HepG2 (cell line): ENCODE data around the gene ANKRD55. TPM values are rescaled to one million over a fixed set of nuclear protein-coding genes. Genes with fewer than 3 reads are reported as not detected.
A peak's percentile ranks its signal among the peaks of the same experiment; 100 is the strongest.

Experiments
- BHLHE40 ChIP-seq: IDR thresholded peaks from 2 replicates; pipeline ENCODE4 v1.6.1; 2011; ENCODE audit warnings: low read length, improper control_type of control experiment
- CBX1 ChIP-seq: IDR thresholded peaks from one replicate; pipeline ENCODE4 v1.6.1; 2016; ENCODE audit warnings: antibody characterized with exemption, low read depth
- GZF1 ChIP-seq: sonication (generic); formaldehyde crosslinking; IDR thresholded peaks from 2 replicates; pipeline ENCODE4 v1.5.1; 2020; ENCODE audit warnings: mild to moderate bottlenecking, missing genetic modification reagents
- HDAC1 ChIP-seq: sonication (generic); formaldehyde crosslinking; IDR thresholded peaks from 2 replicates; pipeline ENCODE4 v1.5.1; 2020; ENCODE audit warnings: mild to moderate bottlenecking, missing genetic modification reagents
- ISL2 ChIP-seq: sonication (generic); formaldehyde crosslinking; IDR thresholded peaks from 2 replicates; pipeline ENCODE4 v1.5.0; 2020; ENCODE audit warnings: missing genetic modification reagents
- KDM2A ChIP-seq: sonication (generic); formaldehyde crosslinking; IDR thresholded peaks from 2 replicates; pipeline ENCODE4 v1.4.0; 2020; ENCODE audit warnings: low read depth, missing genetic modification reagents, borderline replicate concordance
- MTA3 ChIP-seq: sonication (generic); formaldehyde crosslinking; IDR thresholded peaks from 2 replicates; pipeline ENCODE4 v1.4.0; 2020; ENCODE audit warnings: missing genetic modification reagents
- NKX3-1 ChIP-seq: sonication (generic); formaldehyde crosslinking; IDR thresholded peaks from 2 replicates; pipeline ENCODE4 v1.5.0; 2020; ENCODE audit warnings: missing genetic modification reagents
- PRPF4 ChIP-seq: fragments of 200-400 bp; formaldehyde crosslinking; IDR thresholded peaks from 2 replicates; pipeline ENCODE4 v1.6.1; 2016; ENCODE audit warnings: low read length, low read depth; ENCODE audit not compliant: poor library complexity, severe bottlenecking
- SKI ChIP-seq: fragments of 450-650 bp; IDR thresholded peaks from one replicate; pipeline ENCODE4 v1.6.1; 2018; ENCODE audit warnings: mild to moderate bottlenecking; ENCODE audit not compliant: partially characterized antibody
- TBL1XR1 ChIP-seq: fragments of 150-350 bp; IDR thresholded peaks from 2 replicates; pipeline ENCODE4 v1.6.1; 2014; ENCODE audit warnings: borderline replicate concordance, low read length; ENCODE audit not compliant: partially characterized antibody
- TMF1 ChIP-seq: sonication (generic); formaldehyde crosslinking; IDR thresholded peaks from 2 replicates; pipeline ENCODE4 v1.8.1; 2022; ENCODE audit warnings: low read depth, missing genetic modification reagents
- ZBTB8A ChIP-seq: sonication (generic); formaldehyde crosslinking; IDR thresholded peaks from 2 replicates; pipeline ENCODE4 v1.4.0; 2020; ENCODE audit warnings: mild to moderate bottlenecking, low read depth, missing genetic modification reagents, borderline replicate concordance
- ZFP1 ChIP-seq: IDR thresholded peaks from 2 replicates; pipeline ENCODE4 v1.6.1; 2016
- ZFP62 ChIP-seq: sonication (generic); formaldehyde crosslinking; IDR thresholded peaks from 2 replicates; pipeline ENCODE4 v1.4.0; 2020; ENCODE audit warnings: missing genetic modification reagents
- ZMAT3 ChIP-seq: sonication (generic); formaldehyde crosslinking; conservative IDR thresholded peaks from 2 replicates; pipeline ENCODE4 v1.7.0; 2021; ENCODE audit warnings: missing genetic modification reagents
- ZNF292 ChIP-seq: sonication (generic); formaldehyde crosslinking; IDR thresholded peaks from 2 replicates; pipeline ENCODE4 v1.8.1; 2022; ENCODE audit warnings: mild to moderate bottlenecking, low read depth, missing genetic modification reagents, borderline replicate concordance
- ZNF331 ChIP-seq: sonication (generic); formaldehyde crosslinking; IDR thresholded peaks from 2 replicates; pipeline ENCODE4 v1.4.0; 2020; ENCODE audit warnings: missing genetic modification reagents
- ZNF383 ChIP-seq: sonication (generic); formaldehyde crosslinking; IDR thresholded peaks from 2 replicates; pipeline ENCODE4 v1.4.0; 2020; ENCODE audit warnings: missing genetic modification reagents, mild to moderate bottlenecking, borderline replicate concordance
- ZNF570 ChIP-seq: sonication (generic); formaldehyde crosslinking; IDR thresholded peaks from 2 replicates; pipeline ENCODE4 v1.4.0; 2020; ENCODE audit warnings: mild to moderate bottlenecking, missing genetic modification reagents, borderline replicate concordance
- ZNF746 ChIP-seq: sonication (generic); formaldehyde crosslinking; IDR thresholded peaks from 2 replicates; pipeline ENCODE4 v1.8.0; 2022; ENCODE audit warnings: mild to moderate bottlenecking, missing genetic modification reagents
- ZSCAN31 ChIP-seq: sonication (generic); formaldehyde crosslinking; IDR thresholded peaks from 2 replicates; pipeline ENCODE4 v1.5.0; 2020; ENCODE audit warnings: low read depth, mild to moderate bottlenecking, missing genetic modification reagents
- ZZZ3 ChIP-seq: sonication (generic); formaldehyde crosslinking; IDR thresholded peaks from 2 replicates; pipeline ENCODE4 v1.4.0; 2020; ENCODE audit warnings: missing genetic modification reagents, mild to moderate bottlenecking, borderline replicate concordance
- polyA plus RNA-seq, 8 experiments: library from polyadenylated mRNA; depleted of rRNA in 3 of 8; stranded (reverse) in 7 of 8; unstranded in 1 of 8; fragments of >200 nt; fragmentation: Illumina TruSeq in 4 of 8; extraction: Trizol in 4 of 8; gene quantifications; 2 replicates each; pipeline versions ENCODE4 v1.2.1 to v1.2.3, GENCODE V29; 2011 to 2016; ENCODE audit warnings: low read depth in 4 of 8, missing spikeins in 1 of 8, mixed read lengths in 1 of 8; ENCODE audit not compliant: insufficient read depth in 1 of 8
- total RNA-seq, 5 experiments: library from RNA; depleted of rRNA; stranded (reverse); fragments of >200 nt; fragmentation: Illumina TruSeq; extraction: Trizol; gene quantifications; 2 replicates each; pipeline ENCODE4 v1.2.3, GENCODE V29; 2016; ENCODE audit warnings: low read depth in 1 of 5
- TF ChIP-seq, protein P1 (sequence below): IDR thresholded peaks from 2 replicates; pipeline ENCODE4 v1.6.1; 2016; ENCODE audit warnings: missing compliant biosample characterization, missing genetic modification reagents, borderline replicate concordance
- TF ChIP-seq, protein P2 (sequence below): sonication (generic); formaldehyde crosslinking; IDR thresholded peaks from 2 replicates; pipeline ENCODE4 v1.5.0; 2020; ENCODE audit warnings: missing genetic modification reagents, mild to moderate bottlenecking, borderline replicate concordance
- TF ChIP-seq, protein P3 (sequence below): sonication (generic); formaldehyde crosslinking; IDR thresholded peaks from 2 replicates; pipeline ENCODE4 v1.4.0; 2020; ENCODE audit warnings: mild to moderate bottlenecking, missing genetic modification reagents
- TF ChIP-seq, protein P4 (sequence below): IDR thresholded peaks from 2 replicates; pipeline ENCODE4 v1.6.1; 2018; ENCODE audit warnings: missing genetic modification reagents, mild to moderate bottlenecking, missing compliant biosample characterization
- TF ChIP-seq, protein P5 (sequence below): IDR thresholded peaks from 2 replicates; pipeline ENCODE4 v1.6.1; 2016; ENCODE audit warnings: low read depth, borderline replicate concordance

Gene ANKRD55
- total and polyA plus RNA-seq, 2 of the 13 experiments (the other 11 are each of a cell fraction or from before 2014, with no cell fraction given), result 0.11 to 0.28 TPM

DNA sequence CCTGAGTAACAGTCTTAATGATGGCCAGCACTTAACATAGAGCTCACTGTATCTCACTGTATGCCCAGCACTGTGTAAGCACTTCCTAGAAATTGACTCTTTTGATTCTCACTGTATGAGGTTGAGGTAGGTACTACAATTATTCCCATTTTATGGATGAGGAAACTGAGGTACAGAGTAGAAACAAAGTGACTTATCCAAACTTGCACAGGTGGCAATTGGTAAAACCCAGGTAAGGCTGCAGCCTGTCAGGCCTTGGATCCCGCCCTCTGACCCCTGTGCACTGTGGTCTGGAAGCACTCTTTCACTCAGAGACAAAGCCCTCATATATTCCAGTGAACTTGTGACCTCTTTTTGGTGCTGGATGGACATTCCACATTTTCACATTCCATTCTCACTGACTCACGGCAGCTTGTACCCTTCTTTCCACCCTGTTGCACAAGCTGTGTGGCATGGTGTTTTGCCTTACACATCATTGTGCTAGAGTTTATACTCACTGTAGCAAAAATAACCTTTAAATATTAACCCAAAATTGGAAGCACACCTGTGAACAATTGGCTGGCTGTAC lies 21.7 kb downstream of the ANKRD55 start (continued):
- TF ChIP-seq, protein P1, sequence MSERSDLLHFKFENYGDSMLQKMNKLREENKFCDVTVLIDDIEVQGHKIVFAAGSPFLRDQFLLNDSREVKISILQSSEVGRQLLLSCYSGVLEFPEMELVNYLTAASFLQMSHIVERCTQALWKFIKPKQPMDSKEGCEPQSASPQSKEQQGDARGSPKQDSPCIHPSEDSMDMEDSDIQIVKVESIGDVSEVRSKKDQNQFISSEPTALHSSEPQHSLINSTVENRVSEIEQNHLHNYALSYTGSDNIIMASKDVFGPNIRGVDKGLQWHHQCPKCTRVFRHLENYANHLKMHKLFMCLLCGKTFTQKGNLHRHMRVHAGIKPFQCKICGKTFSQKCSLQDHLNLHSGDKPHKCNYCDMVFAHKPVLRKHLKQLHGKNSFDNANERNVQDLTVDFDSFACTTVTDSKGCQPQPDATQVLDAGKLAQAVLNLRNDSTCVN (CRISPR knock-in tag), result no peak
- TF ChIP-seq ZFP62 (no peak), ZZZ3 (no peak), ZNF383 (CRISPR knock-in tag) (no peak), TBL1XR1 (peak; percentile 77), KDM2A (CRISPR knock-in tag) (no peak), ZNF292 (peak; percentile 97), TMF1 (no peak), ZFP1 (CRISPR knock-in tag) (peak; percentile 84; the same call in 1 of the 2 replicates), ISL2 (CRISPR knock-in tag) (peak; percentile 93), SKI (peak; percentile 77), ZMAT3 (0 out of 2 replicates have a peak, but pooled peaks have one; percentile 50), ZBTB8A (no peak), HDAC1 (CRISPR knock-in tag) (peak; percentile 89), ZNF746 (peak; percentile 57; the same call in 1 of the 2 replicates), GZF1 (no peak), ZNF331 (CRISPR knock-in tag) (peak; percentile 96), NKX3-1 (peak; percentile 72; the same call in 1 of the 2 replicates), MTA3 (CRISPR knock-in tag) (no peak), ZSCAN31 (CRISPR knock-in tag) (peak; percentile 52; the same call in 1 of the 2 replicates), PRPF4 (no peak), CBX1 (peak; percentile 31), ZNF570 (CRISPR knock-in tag) (no peak), BHLHE40 (peak; percentile 27; the same call in 1 of the 2 replicates)
- TF ChIP-seq, protein P2, sequence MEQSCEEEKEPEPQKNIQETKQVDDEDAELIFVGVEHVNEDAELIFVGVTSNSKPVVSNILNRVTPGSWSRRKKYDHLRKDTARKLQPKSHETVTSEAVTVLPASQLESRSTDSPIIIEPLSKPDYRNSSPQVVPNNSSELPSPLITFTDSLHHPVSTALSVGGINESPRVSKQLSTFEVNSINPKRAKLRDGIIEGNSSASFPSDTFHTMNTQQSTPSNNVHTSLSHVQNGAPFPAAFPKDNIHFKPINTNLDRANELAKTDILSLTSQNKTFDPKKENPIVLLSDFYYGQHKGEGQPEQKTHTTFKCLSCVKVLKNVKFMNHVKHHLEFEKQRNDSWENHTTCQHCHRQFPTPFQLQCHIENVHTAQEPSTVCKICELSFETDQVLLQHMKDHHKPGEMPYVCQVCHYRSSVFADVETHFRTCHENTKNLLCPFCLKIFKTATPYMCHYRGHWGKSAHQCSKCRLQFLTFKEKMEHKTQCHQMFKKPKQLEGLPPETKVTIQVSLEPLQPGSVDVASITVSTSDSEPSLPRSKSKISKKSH (CRISPR knock-in tag), result no peak
- TF ChIP-seq, protein P3, sequence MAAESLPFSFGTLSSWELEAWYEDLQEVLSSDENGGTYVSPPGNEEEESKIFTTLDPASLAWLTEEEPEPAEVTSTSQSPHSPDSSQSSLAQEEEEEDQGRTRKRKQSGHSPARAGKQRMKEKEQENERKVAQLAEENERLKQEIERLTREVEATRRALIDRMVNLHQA, result 0 out of 2 replicates have a peak, but pooled peaks have one; percentile 91
- TF ChIP-seq, protein P4, sequence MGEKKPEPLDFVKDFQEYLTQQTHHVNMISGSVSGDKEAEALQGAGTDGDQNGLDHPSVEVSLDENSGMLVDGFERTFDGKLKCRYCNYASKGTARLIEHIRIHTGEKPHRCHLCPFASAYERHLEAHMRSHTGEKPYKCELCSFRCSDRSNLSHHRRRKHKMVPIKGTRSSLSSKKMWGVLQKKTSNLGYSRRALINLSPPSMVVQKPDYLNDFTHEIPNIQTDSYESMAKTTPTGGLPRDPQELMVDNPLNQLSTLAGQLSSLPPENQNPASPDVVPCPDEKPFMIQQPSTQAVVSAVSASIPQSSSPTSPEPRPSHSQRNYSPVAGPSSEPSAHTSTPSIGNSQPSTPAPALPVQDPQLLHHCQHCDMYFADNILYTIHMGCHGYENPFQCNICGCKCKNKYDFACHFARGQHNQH, result peak; percentile 96
- TF ChIP-seq, protein P5, sequence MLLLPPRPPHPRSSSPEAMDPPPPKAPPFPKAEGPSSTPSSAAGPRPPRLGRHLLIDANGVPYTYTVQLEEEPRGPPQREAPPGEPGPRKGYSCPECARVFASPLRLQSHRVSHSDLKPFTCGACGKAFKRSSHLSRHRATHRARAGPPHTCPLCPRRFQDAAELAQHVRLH (CRISPR knock-in tag), result peak; percentile 78; the same call in 1 of the 2 replicates
